HG03457 (cell line): ENCODE data around the gene KLHL4.
"Not testable (repeated sequence)": the region's sequence is repeated elsewhere in the genome, so short reads cannot be mapped to it uniquely, and the experiment has no call there.

Source experiments
- ATAC-seq: cut with Tn5 transposase; IDR thresholded peaks from one replicate; pipeline ENCODE4 v1.9.1; 2021; ENCODE audit warnings: moderate number of reproducible peaks; ENCODE audit not compliant: unreplicated experiment

Gene KLHL4, protein sequence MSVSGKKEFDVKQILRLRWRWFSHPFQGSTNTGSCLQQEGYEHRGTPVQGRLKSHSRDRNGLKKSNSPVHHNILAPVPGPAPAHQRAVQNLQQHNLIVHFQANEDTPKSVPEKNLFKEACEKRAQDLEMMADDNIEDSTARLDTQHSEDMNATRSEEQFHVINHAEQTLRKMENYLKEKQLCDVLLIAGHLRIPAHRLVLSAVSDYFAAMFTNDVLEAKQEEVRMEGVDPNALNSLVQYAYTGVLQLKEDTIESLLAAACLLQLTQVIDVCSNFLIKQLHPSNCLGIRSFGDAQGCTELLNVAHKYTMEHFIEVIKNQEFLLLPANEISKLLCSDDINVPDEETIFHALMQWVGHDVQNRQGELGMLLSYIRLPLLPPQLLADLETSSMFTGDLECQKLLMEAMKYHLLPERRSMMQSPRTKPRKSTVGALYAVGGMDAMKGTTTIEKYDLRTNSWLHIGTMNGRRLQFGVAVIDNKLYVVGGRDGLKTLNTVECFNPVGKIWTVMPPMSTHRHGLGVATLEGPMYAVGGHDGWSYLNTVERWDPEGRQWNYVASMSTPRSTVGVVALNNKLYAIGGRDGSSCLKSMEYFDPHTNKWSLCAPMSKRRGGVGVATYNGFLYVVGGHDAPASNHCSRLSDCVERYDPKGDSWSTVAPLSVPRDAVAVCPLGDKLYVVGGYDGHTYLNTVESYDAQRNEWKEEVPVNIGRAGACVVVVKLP

DNA sequence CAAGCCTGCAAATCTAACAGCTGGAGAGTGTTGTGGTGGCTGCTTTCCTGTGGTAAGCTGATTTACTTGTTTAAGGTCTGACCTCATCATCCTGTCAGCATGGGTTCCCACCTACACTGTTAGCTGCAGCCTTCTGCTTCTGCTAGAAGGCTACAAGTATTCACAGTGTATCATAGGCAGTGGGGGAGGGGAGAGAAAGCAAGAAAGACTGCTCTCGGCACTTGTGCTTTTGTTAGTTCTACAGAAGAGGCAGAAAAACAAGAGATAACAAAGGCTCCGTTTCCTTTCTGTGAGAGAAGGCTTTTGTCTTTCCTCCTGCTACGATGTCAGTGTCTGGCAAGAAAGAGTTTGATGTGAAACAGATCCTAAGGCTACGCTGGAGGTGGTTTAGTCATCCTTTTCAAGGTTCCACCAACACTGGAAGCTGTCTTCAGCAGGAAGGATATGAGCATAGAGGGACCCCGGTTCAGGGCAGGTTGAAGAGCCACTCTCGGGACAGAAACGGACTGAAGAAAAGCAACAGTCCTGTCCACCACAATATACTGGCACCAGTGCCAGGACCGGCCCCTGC lies at the start of gene KLHL4:
TSS of gene KLHL4 (plus strand) at position 232 of the 571 bp plus-strand sequence. CDS start at position 324, 92 bp downstream.
- ATAC-seq: no peak

DNA sequence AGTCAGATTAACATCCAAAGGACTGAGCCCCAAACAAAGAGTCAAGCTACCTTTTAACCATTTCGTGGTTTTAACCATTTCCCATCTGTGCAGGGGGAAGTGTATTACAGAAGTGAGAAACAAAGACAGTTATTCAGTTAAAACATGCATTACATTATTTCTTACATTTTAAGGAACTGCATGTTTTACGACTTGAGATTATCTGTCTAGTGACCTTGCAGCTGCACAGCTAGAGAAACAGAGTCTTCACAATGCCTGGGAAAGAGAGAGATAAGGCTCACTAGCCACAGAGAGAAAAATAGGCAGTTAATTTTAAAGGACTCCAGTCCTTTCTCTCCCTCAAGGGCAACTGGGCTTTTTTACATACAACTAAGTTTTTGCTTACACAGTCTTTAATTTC lies 48.7 kb upstream of the KLHL4 start:
- ATAC-seq: no peak

DNA sequence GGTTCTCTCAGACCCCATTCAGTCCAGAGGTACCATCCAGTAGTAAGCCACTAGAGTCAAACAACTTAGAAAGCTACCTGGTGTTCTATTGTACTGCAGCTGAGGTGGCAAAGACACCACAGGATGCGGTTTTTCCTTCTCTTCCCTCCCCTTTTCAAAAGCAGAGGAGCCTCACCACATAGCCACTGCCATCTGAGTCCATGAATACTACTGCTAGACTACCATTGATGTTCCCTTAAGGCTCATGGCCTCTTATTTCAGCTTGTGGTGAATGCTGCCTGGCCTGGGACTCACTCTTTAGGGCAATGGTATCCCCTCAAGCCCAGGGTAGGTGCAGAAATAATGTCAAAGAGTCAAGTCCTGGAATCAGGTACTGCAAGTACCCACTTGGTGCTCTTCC lies 41.8 kb upstream of the KLHL4 start:
- ATAC-seq: no peak

DNA sequence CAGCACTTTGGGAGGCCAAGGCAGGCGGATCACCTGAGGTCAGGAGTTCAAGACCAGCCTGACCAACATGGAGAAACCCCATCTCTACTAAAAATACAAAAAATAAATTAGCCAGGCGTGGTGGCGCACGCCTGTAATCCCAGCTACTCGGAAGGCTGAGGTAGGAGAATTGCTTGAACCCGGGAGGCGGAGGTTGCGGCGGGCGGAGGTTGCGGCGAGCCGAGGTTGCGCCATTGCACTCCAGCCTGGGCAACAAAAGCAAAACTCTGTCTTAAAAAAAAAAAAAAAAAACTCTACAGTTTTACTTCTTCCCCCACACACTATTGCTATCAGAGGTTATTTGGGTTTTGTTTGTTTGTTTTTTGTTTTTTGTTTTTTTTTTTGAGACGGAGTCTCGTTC lies 38.9 kb upstream of the KLHL4 start:
- ATAC-seq: not testable (repeated sequence)

DNA sequence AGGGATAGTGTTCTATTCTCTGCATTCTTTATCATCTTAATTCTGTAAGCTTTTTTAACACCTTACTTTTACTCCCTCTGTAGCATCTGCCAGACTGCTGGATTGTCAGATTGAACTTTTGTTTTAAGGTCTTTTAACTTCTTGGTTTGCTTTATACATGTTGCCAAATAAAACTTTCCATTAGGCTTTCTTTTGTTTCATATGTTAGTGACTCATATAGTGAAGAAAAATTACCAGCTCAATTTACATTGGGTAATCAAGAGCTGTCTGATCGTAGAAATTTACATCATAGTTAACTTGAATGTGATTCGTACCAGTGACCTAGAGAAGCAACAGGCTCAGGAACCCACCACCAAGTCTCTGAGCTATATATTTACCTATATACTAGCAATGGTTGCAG lies 28.5 kb upstream of the KLHL4 start:
- ATAC-seq: no peak

DNA sequence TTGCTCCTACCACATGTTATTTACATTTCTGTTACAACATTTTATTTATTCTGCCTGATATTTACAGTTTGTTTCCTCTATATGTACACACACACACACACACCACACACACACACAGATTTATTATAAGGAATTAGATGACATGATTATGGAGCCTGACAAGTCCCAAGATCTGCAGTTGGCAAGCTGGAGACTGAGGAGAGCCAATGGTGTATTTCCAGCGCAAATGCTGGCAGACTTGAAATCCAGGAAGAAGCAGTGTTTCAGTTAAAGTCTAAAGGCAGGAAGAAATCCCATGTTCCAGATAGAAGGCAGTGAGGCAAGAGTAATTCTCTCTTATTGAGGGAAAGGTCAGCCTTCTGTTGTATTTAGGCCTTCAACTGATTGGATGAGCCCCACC lies 1.8 kb upstream of the KLHL4 start:
- ATAC-seq: no peak

DNA sequence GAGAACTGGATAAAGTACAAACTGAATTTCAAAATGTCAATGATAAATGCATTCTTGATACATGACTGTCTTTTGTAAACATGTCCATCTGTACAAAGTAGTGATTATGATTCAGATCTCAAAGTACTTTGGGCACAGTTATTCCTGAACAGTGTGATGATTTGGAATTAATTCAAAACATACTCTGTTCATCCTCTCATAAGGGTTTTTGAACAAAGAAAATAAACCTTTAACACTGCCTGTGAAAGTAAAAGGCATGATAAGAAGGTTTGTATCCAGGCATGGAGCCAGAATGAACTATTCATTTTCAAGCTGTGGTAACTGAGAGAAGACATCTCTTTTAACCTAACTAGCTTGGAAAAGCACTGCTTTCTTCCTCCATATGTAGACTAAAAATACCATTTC lies 883 bp upstream of the KLHL4 start:
- no peak for ATAC-seq

DNA sequence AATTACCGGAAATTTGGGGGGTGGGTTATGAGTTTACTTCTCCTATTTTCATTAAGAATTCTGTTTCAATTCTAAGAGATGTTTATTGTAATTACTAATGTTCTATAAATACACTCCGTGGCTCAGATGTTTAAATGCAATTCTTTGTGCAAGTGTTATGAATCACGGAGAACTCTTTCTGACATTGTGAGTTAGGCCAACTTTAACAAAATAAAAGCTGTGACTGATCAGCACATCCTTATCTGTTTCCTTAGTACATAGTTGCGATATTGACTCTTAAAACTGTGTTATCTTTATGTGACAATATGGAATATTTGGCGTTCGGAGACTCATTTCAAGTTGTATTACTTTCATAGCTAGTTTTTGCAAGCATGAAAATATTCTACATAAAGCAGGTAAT lies 902 bp downstream of the KLHL4 start:
- ATAC-seq: no peak

DNA sequence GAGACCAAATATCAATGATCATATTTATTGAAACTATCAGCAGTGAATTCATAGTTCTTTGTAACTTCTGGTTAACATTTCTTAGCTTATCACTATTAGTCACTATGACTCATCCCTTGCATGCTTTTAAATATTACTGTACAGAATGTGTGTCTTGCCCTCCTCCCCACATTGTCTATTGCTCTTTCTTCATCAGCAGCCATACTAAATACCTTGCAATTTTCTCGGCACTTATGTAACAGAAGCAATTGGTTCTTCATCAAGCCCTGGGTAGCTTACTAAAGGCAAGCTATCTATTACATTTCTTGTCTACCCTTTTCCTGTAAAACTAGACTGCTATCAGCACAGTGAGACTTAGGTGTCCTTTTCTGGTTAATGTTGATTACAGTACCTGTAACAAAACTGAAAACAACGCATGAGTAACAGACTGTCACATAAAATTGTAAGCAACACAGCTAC lies 8.2 kb downstream of the KLHL4 start:
- ATAC-seq: no peak

DNA sequence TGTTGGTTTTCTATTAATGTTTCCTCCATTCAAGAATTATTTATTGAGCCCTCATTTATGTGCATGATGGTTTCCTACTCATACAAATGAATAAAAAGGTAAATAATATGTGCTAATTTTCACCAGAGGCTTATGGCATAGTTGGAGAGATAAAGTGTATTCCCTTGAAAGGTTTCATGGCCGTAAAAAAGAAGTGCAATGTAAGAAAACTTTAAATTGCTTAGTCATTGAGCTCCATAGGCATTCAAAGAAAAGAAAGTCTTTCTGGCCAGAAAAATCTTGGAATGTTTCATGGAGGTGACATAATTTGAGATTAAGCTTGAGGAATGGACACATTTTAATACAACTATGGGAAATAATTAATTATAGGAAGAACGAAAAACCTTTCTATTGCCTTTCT lies 8.7 kb downstream of the KLHL4 start:
- no peak for ATAC-seq

DNA sequence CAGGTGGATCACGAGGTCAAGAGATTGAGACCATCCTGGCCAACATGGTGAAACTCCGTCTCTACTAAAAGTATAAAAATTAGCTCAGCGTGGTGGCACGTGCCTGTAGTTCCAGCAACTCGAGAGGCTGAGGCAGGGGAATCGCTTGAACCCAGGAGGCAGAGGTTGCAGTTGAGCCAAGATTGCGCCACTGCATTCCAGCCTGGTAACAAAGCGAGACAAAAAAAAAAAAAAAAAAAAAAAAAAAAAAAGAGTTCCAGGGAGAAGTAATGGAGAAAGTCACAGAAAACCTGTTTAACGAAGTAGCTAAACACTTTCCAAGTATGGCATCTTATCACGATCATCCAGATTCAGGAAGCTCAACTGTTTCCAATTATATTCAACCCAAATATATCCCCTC lies 10.9 kb downstream of the KLHL4 start:
- ATAC-seq: no peak

DNA sequence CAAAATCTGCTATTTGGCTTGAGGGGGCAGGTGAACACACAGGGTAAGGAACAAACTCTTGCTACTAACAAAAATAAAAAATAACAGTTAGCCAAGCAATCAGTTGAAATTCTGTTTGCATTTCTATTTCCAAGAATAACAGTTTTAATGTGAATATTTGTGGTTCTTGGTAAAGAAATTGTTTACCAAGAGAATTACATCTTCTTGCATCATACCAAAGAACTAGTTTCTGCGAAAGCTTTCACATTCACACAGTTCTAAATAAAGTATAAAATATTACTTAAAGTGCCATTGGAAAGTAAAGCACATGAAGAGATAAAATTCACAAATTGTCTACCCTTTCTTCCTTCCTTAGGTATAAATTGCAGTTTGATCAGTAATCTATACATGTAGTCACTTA lies 54.4 kb downstream of the KLHL4 start:
- no peak for ATAC-seq

DNA sequence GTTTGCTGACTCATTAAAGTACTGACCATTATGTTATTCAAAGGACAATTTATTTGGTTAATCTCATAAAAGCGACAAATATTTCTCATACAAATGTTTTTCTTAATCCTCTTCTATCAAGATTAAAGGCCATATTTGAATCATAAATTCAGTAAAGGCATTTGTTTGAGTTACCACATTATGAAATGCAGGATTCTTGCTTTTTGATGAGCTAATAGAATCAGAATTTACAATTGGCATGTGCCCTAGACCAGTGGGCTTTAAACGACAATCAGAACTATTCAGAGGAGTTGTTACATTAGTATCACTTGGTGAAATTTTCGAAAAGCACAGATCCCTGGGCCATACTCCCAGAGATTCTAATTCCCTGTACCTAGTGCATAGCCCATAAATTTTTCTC lies 55.3 kb downstream of the KLHL4 start:
- ATAC-seq: no peak

DNA sequence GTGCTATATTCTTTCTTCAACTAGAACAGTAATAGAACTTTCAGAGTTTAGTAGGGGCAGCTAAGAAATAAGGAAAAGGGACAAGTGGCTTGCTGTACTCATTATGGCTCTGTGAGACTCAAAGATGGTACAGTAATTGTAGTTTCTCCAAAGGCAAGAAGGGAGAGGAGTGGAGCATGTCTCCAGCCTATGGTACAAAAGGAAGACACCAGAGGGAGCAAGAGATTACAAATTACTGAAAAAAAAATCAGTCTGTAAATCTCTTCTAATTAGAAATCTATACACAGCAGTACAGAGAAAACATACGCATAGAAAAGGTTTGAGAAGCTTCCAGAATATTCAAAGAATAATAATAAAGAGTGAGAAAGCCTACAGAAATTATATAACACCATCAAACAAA lies 61.4 kb downstream of the KLHL4 start:
- no peak for ATAC-seq

DNA sequence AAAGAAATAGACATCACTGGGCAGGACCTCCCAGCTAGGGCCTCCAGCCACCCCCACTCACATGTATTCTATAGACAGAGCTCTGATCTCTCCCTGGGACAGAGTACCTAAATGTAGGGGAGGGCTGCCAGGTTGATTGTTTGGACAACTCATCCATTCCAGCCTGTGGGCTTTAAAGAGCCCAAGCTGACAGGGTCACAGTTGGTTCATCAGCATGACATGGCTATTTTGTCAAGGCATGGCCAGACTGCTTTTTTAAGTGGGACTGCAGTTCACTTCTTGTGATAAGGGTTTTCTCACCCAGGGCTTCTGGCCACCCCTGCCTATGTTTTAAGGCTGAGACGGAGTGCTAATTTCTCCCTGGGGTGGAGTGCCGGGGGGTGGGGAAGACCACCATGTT lies 63.3 kb downstream of the KLHL4 start:
- no peak for ATAC-seq

DNA sequence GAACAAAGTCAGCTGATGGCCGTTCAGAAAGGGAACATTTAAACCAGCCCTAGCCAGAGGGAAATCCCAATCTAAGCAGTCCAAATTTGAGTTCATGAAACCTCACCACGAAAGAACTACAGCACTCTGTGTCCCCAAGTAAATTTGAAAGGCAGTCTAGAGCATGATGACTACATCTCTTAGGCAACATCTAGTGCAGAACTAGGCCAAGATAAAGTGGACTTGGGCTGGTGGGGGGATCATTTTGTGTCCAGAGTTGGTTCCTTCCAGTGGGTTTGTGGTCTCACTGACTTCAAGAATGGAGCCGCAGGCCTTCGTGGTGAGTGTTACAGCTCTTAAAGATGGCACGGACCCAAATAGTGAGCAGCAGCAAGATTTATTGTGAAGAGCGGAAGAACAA lies 64.9 kb downstream of the KLHL4 start:
- no peak for ATAC-seq

DNA sequence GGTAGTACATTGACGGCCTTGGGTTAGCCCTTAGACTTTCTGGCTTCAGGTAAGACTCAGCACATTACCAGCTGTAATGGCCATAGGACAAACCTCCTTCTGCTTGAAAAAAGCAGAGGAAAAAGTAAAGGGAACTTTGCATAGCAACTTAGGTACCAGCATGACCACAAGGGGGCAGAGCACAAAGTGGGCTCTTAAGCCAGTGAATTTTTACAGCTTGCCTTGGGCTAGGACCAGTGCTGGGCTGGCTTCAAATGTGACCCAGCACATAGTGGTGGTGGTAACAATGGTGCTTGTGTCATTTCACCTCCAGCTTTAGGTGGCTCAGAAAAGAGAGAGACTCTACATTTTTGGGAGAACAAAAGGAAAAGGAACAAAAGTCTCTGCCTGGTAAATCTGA lies 66.1 kb downstream of the KLHL4 start:
- ATAC-seq: no peak

DNA sequence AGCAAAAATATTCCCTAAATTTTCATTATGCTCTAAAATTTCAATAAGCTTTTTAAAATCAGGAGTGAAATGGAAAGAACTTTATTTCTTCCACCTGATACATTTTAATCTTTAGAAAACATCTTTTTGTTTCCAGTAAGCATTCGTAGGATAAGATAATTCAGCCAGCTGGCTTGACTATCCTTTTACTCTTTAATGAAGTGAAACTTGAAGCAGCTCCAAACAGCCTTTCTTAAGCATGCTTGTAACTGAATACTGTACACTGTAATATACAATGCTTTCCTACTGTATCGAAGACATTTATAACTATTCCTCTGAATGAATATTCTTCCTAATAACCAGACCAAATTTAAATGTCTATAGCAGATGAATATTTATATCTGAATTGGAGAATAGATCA lies 98.8 kb downstream of the KLHL4 start:
- no peak for ATAC-seq

DNA sequence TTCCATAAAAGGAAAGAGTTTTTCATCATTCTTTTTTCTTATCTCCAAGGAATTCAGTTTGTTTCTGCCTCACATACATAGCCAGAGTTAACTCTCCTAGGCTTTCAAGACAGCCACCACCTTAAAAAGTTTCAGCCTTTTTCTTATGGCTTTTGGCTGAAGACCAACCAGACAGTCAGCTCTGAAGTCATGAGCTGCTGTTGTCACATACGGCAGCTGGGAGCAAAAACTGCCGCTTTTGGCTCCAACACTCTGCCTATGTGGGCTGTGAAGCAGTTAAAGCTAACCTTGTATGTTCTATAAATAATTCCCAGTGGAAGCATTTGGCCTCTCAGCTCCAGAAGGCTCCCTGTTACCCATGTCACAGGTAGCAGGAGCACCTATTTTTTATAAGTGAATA lies 104.1 kb downstream of the KLHL4 start:
- no peak for ATAC-seq

DNA sequence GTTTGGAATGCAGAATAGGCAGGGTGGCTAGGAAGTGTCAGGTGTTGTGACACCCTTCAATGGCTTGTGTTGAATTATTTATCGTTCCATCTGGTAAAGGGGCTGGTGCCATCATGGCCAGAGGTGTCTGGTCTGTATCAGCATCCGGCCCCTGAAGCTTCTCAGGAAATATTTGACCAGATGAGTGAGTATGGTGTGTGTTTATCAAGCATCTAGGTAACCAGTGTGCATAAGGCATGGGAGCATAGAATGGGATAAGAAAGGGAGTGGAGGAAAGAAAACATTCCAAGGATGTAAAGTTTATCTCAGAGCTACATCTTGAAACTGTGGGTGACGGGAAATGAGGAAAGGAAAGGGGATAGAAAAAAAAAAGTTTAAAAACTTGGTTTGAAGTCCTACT lies 109.4 kb downstream of the KLHL4 start:
- ATAC-seq: no peak

DNA sequence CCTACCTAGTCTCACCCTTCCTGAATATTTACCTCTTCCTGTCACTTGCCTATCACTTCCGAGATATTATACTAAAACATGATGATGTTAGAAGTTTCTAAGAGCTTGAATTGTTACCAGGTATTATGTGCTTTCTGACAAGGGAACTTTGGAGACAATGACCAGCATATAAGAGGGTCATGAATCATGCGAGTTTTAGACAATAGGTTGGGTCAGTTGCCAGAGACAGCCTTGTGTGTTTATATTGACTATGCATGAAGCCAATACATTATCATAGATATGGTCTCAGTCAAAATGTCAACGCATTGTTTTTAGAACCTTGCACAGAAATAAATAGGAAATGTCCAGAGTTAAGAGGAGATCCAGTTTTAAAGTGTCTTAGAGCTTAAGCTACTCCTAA lies 116.8 kb downstream of the KLHL4 start:
- ATAC-seq: no peak

DNA sequence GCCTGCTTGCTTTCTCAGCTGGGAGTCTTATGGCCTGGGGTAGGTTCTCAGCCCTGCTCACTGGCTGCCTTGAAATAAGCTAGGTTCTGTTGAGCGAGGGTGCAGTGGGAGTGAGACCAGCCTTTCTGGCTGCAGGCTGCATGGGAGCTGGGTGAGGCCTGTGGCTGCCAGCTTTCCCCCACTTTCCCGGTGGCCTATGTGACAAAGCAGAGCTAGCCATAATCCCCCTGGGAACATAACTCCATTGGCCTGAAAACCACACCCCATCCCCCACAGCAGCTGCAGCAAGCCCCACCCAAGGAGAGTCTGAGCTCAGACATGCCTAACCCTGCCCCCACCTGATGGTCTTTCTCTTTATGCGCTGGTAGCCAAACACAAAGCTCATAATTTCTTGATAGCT lies 118.9 kb downstream of the KLHL4 start:
- ATAC-seq: no peak
